Measurements from ENCODE around the gene CNGA3.

The CNGA3 gene

DNA sequence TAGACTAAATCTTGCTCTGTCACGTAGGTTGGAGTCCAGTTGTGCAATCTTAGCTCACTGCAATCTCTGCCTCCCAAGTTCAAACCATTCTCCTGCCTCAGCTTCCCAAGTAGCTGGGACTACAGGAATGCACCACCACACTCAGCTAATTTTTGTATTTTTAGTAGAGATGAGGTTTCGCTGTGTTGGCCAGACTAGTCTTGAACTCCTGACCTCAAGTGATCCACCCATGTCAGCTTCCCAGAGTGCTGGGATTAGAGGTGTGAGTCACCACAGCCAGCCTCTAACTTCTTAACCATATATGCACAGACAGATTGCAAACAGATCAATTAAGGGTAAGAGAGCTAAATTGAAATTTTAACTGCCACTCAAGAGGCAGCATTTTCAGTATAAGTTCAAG lies 22.1 kb upstream of the CNGA3 start:
- H4K20me1 ChIP-seq (ENCODE audit: insufficient read depth, low read length): no peaks in the 10 kb centered on the region
- no peak for TF ChIP-seq EZH2 (IDR thresholded peaks at IDR 0.05; ENCODE audit: borderline replicate concordance, low read length)
- TF ChIP-seq CTCF (IDR thresholded peaks at IDR 0.05; ENCODE audit: low read length): no peak

GRCh38 chr2:98327776-98328175 lies 18.5 kb upstream of the CNGA3 start:
- TF ChIP-seq EZH2 (IDR thresholded peaks at IDR 0.05; ENCODE audit: borderline replicate concordance, low read length) (no peak), CTCF (IDR thresholded peaks at IDR 0.05; ENCODE audit: low read length) (no peak)
- no peak overlapping the region for H3K4me3 ChIP-seq (ENCODE audit: low read depth, low read length, poor library complexity, severe bottlenecking)
- no peaks in the 10 kb centered on the region for H3K9me3 ChIP-seq (ENCODE audit: low read length)
- no peak overlapping the region for H3K9ac ChIP-seq (ENCODE audit: low read length)
- no peaks in the 10 kb centered on the region for H3F3A ChIP-seq (ENCODE audit: insufficient read depth, low read length)
- H3K79me2 ChIP-seq (ENCODE audit: insufficient read depth, low read length): no peaks in the 10 kb centered on the region
- no peaks in the 10 kb centered on the region for H3K27me3 ChIP-seq (ENCODE audit: insufficient read depth, low read length)
- no peak overlapping the region for H2AFZ ChIP-seq (ENCODE audit: low read length)
- H3K36me3 ChIP-seq (ENCODE audit: insufficient read depth, low read length): no peaks in the 10 kb centered on the region
- H3K27ac ChIP-seq (ENCODE audit: low read depth, low read length, poor library complexity, severe bottlenecking): no peak overlapping the region
- no peaks in the 10 kb centered on the region for H4K20me1 ChIP-seq (ENCODE audit: insufficient read depth, low read length)
- H3K4me1 ChIP-seq (ENCODE audit: insufficient read depth, low read length, severe bottlenecking): no peaks in the 10 kb centered on the region
- no peak overlapping the region for H3K4me2 ChIP-seq (ENCODE audit: low read length)
- no peaks in the 10 kb centered on the region for H3K9me2 ChIP-seq (ENCODE audit: low read depth, low read length)

More for the DNA sequence above, 22.1 kb upstream of the CNGA3 start:
- Histone ChIP-seq H3K9me3 (ENCODE audit: low read length) (no peaks in the 10 kb centered on the region), H3K9ac (ENCODE audit: low read length) (no peak overlapping the region), H3F3A (ENCODE audit: insufficient read depth, low read length) (no peaks in the 10 kb centered on the region), H3K4me2 (ENCODE audit: low read length) (no peak overlapping the region), H3K27me3 (ENCODE audit: insufficient read depth, low read length) (no peaks in the 10 kb centered on the region), H3K36me3 (ENCODE audit: insufficient read depth, low read length) (no peaks in the 10 kb centered on the region), H3K9me2 (ENCODE audit: low read depth, low read length) (no peaks in the 10 kb centered on the region), H3K27ac (ENCODE audit: low read depth, low read length, poor library complexity, severe bottlenecking) (no peak overlapping the region), H3K4me1 (ENCODE audit: insufficient read depth, low read length, severe bottlenecking) (no peaks in the 10 kb centered on the region), H3K79me2 (ENCODE audit: insufficient read depth, low read length) (no peaks in the 10 kb centered on the region), H2AFZ (ENCODE audit: low read length) (no peak overlapping the region), H3K4me3 (ENCODE audit: low read depth, low read length, poor library complexity, severe bottlenecking) (no peak overlapping the region)

- no peak overlapping the region for H3K9ac ChIP-seq (ENCODE audit: low read length)
- no peaks in the 10 kb centered on the region for H3K27me3 ChIP-seq (ENCODE audit: insufficient read depth, low read length)
- H3F3A ChIP-seq (ENCODE audit: insufficient read depth, low read length): no peaks in the 10 kb centered on the region
- no peaks in the 10 kb centered on the region for H4K20me1 ChIP-seq (ENCODE audit: insufficient read depth, low read length)
- H3K27ac ChIP-seq (ENCODE audit: low read depth, low read length, poor library complexity, severe bottlenecking): no peak overlapping the region
- no peak overlapping the region for H3K4me2 ChIP-seq (ENCODE audit: low read length)
- H3K9me2 ChIP-seq (ENCODE audit: low read depth, low read length): no peaks in the 10 kb centered on the region
- no peaks in the 10 kb centered on the region for H3K79me2 ChIP-seq (ENCODE audit: insufficient read depth, low read length)
- no peak overlapping the region for H2AFZ ChIP-seq (ENCODE audit: low read length)
- no peak overlapping the region for H3K4me3 ChIP-seq (ENCODE audit: low read depth, low read length, poor library complexity, severe bottlenecking)
- H3K4me1 ChIP-seq (ENCODE audit: insufficient read depth, low read length, severe bottlenecking): no peaks in the 10 kb centered on the region
- no peaks in the 10 kb centered on the region for H3K9me3 ChIP-seq (ENCODE audit: low read length)
- H3K36me3 ChIP-seq (ENCODE audit: insufficient read depth, low read length): no peaks in the 10 kb centered on the region
- no peak for TF ChIP-seq CTCF (IDR thresholded peaks at IDR 0.05; ENCODE audit: low read length)
- no peak for TF ChIP-seq EZH2 (IDR thresholded peaks at IDR 0.05; ENCODE audit: borderline replicate concordance, low read length)
Observed at GRCh38 chr2:98329549-98329948, 16.7 kb upstream of the CNGA3 start.

Data from OCI-LY1 (cell line).